Measurements from ENCODE around the gene KRT7.

- no peak for TF ChIP-seq REST (IDR thresholded peaks at IDR 0.05; ENCODE audit: insufficient replicate concordance, low read depth)
- no peak for TF ChIP-seq CTCF (IDR thresholded peaks at IDR 0.05; ENCODE audit: insufficient read depth, low read length)
- TF ChIP-seq POLR2AphosphoS5 (IDR thresholded peaks at IDR 0.05; ENCODE audit: low read depth) = no peak
- no peak for TF ChIP-seq SPI1 (IDR thresholded peaks at IDR 0.05; ENCODE audit: borderline replicate concordance, low read depth)
Observed at GRCh38 chr12:52232674-52233461, at the start of gene KRT7.
